BJ (cell line): ENCODE results near the gene MAGOH. TPM values are rescaled to one million over a fixed set of nuclear protein-coding genes. Genes with fewer than 3 reads are reported as not detected.

Source experiments
- polyA plus RNA-seq: library from polyadenylated mRNA; depleted of rRNA; stranded (reverse); fragments of >200 nt; gene quantifications from 2 replicates; pipeline ENCODE4 v1.2.3, GENCODE V29; 2011; rRNA removed

Gene MAGOH
- polyA plus RNA-seq, 1 experiment = 3.9 TPM

Other genes starting within 250 kb of the MAGOH start
- 54.5 and 107 TPM in 2 replicates for gene PODN, start 176.3 kb downstream of the MAGOH start, polyA plus RNA-seq
- 0.20 and 0.63 TPM in 2 replicates for gene SLC1A7, start 95.9 kb downstream of the MAGOH start, polyA plus RNA-seq
- gene CPT2, start 41.7 kb downstream of the MAGOH start, polyA plus RNA-seq = 15.4 and 20.6 TPM in 2 replicates
- gene CZIB, start 17.9 kb downstream of the MAGOH start, polyA plus RNA-seq = 75.8 and 92.5 TPM in 2 replicates
- 10.5 and 18.2 TPM in 2 replicates for gene LRP8, start 89.6 kb upstream of the MAGOH start, polyA plus RNA-seq
- gene DMRTB1, start 220.9 kb upstream of the MAGOH start, polyA plus RNA-seq = not detected in 2 replicates